SK-N-MC (cell line): ENCODE measurements around the gene PHETA1.
"Not testable (repeated sequence)": the region's sequence is repeated elsewhere in the genome, so short reads cannot be mapped to it uniquely, and the experiment has no call there.

Experiments used
- DNase-seq: peaks from one replicate; pipeline ENCODE4 v3.0.0-alpha.2; 2011; ENCODE audit warnings: low read depth, low spot score
- H3K27ac ChIP-seq: fragments of 200-600 bp; sonication (generic); 2 replicates; pipeline ENCODE4 v1.5.1; 2016; ENCODE audit warnings: mixed run types
- H3K36me3 ChIP-seq: fragments of 200-600 bp; sonication (generic); 2 replicates; pipeline ENCODE4 v1.6.1; 2017; ENCODE audit warnings: antibody characterized with exemption, low read length, mixed read lengths; ENCODE audit not compliant: insufficient read depth
- H3K4me3 ChIP-seq: fragments of 200-600 bp; sonication (generic); 2 replicates; pipeline ENCODE4 v1.5.1; 2016
- H3K9ac ChIP-seq: fragments of 200-600 bp; sonication (generic); 2 replicates; pipeline ENCODE4 v1.8.0; 2017; ENCODE audit warnings: mixed run types, mixed read lengths; ENCODE audit not compliant: insufficient read length
- H3K9me3 ChIP-seq: fragments of 200-600 bp; sonication (generic); 2 replicates; pipeline ENCODE4 v1.6.1; 2017; ENCODE audit warnings: low read depth, mild to moderate bottlenecking, antibody characterized with exemption, low read length, moderate library complexity, mixed read lengths
- EZH2 ChIP-seq: fragments of 200-600 bp; sonication (generic); IDR thresholded peaks from one replicate; pipeline ENCODE4 v1.6.1; 2017; ENCODE audit warnings: antibody characterized with exemption
- FOXP2 ChIP-seq: optimal IDR thresholded peaks from 2 replicates; pipeline ENCODE3; 2011; ENCODE audit warnings: mild to moderate bottlenecking, moderate library complexity; ENCODE audit not compliant: insufficient read depth; ENCODE audit errors: extremely low read length, control extremely low read depth
- POLR2AphosphoS5 ChIP-seq: IDR thresholded peaks from 2 replicates; pipeline ENCODE4 v1.6.1; 2012; ENCODE audit warnings: mild to moderate bottlenecking, low read depth, low read length, borderline replicate concordance

The PHETA1 gene

GRCh38 chr12:111407377-111408115, 38.7 kb upstream of the PHETA1 start:
- no peaks in the 10 kb centered on the region for H3K36me3 ChIP-seq
- TF ChIP-seq POLR2AphosphoS5: no peak; the same call in 1 of the 2 replicates
- no peak for TF ChIP-seq EZH2
- TF ChIP-seq FOXP2: no peak
- DNase-seq: no peak
- H3K27ac ChIP-seq: peak overlapping the region; percentile 5; the same call in 1 of the 2 replicates
- H3K9ac ChIP-seq: peak overlapping the region; percentile 82
- H3K9me3 ChIP-seq: no peaks in the 10 kb centered on the region
- peak overlapping the region; percentile 92 for H3K4me3 ChIP-seq

GRCh38 chr12:111406474-111407376, 37.8 kb upstream of the PHETA1 start:
- peak overlapping the region; percentile 82 for H3K9ac ChIP-seq
- no peaks in the 10 kb centered on the region for H3K36me3 ChIP-seq
- peak overlapping the region; percentile 20; the same call in 1 of the 2 replicates for H3K27ac ChIP-seq
- H3K9me3 ChIP-seq: no peaks in the 10 kb centered on the region
- DNase-seq: no peak
- peak overlapping the region; percentile 92 for H3K4me3 ChIP-seq
- TF ChIP-seq EZH2: no peak
- TF ChIP-seq POLR2AphosphoS5: peak; percentile 14; the same call in 1 of the 2 replicates
- no peak for TF ChIP-seq FOXP2

- peak within 1 kb of the TSS; percentile 92 for H3K4me3 ChIP-seq
- no peak for DNase-seq
- no peaks in the 10 kb centered on the region for H3K36me3 ChIP-seq
- H3K9ac ChIP-seq: peak within 1 kb of the TSS; percentile 82
- peak within 1 kb of the TSS; percentile 89 for H3K27ac ChIP-seq
- H3K9me3 ChIP-seq: no peaks in the 10 kb centered on the region
- no peak for TF ChIP-seq FOXP2
- TF ChIP-seq EZH2: no peak
- no peak for TF ChIP-seq POLR2AphosphoS5
Observed at GRCh38 chr12:111405859-111406473, 37.1 kb upstream of the PHETA1 start, which contains the start of gene SH2B3. SH2B3 (plus strand) TSS chr12:111405923; CDS start chr12:111418146, 12,223 bp downstream.

GRCh38 chr12:111405149-111405858, 36.4 kb upstream of the PHETA1 start:
- Histone ChIP-seq H3K9me3 (no peaks in the 10 kb centered on the region), H3K9ac (no peak overlapping the region), H3K27ac (peak overlapping the region; percentile 89), H3K4me3 (peak overlapping the region; percentile 92), H3K36me3 (no peaks in the 10 kb centered on the region)
- TF ChIP-seq EZH2 (no peak), POLR2AphosphoS5 (peak; percentile 45; the same call in 1 of the 2 replicates)
- no peak for DNase-seq

- Histone ChIP-seq H3K36me3 (no peaks in the 10 kb centered on the region), H3K27ac (peak overlapping the region; percentile 89), H3K9me3 (no peaks in the 10 kb centered on the region), H3K9ac (no peak overlapping the region), H3K4me3 (peak overlapping the region; percentile 92)
- no peak for DNase-seq
- TF ChIP-seq EZH2: no peak
- TF ChIP-seq FOXP2: no peak
- TF ChIP-seq POLR2AphosphoS5: 0 out of 2 replicates have a peak, but pooled peaks have one; percentile 40
Observed at GRCh38 chr12:111404362-111405148, 35.7 kb upstream of the PHETA1 start.

GRCh38 chr12:111402490-111402824, 33.6 kb upstream of the PHETA1 start:
- H3K9me3 ChIP-seq, H3K36me3 ChIP-seq, DNase-seq, H3K9ac ChIP-seq, H3K4me3 ChIP-seq: not testable (repeated sequence)
- H3K27ac ChIP-seq: peak overlapping the region; percentile 89; the same call in 1 of the 2 replicates

GRCh38 chr12:111401167-111401605, 32.3 kb upstream of the PHETA1 start:
- Histone ChIP-seq H3K4me3 (no peak overlapping the region), H3K9me3 (no peaks in the 10 kb centered on the region), H3K27ac (peak overlapping the region; percentile 96; the same call in 1 of the 2 replicates), H3K9ac (no peak overlapping the region), H3K36me3 (no peaks in the 10 kb centered on the region)
- no peak for DNase-seq
- no peak for TF ChIP-seq FOXP2

- not testable (repeated sequence) for H3K36me3 ChIP-seq, DNase-seq, H3K9me3 ChIP-seq
- Histone ChIP-seq H3K9ac (peak overlapping the region; percentile 51), H3K27ac (peak overlapping the region; percentile 96), H3K4me3 (peak overlapping the region; percentile 63)
Observed at GRCh38 chr12:111399741-111400404, 31.0 kb upstream of the PHETA1 start.
